HG03442 (cell line): ENCODE measurements around the gene ZNF526.
A peak's percentile ranks its signal among the peaks of the same experiment; 100 is the strongest.

Experiments
- ATAC-seq: cut with Tn5 transposase; IDR thresholded peaks from one replicate; pipeline ENCODE4 v1.9.1; 2021; ENCODE audit warnings: mild to moderate bottlenecking, moderate library complexity; ENCODE audit not compliant: unreplicated experiment

The ZNF526 gene, protein sequence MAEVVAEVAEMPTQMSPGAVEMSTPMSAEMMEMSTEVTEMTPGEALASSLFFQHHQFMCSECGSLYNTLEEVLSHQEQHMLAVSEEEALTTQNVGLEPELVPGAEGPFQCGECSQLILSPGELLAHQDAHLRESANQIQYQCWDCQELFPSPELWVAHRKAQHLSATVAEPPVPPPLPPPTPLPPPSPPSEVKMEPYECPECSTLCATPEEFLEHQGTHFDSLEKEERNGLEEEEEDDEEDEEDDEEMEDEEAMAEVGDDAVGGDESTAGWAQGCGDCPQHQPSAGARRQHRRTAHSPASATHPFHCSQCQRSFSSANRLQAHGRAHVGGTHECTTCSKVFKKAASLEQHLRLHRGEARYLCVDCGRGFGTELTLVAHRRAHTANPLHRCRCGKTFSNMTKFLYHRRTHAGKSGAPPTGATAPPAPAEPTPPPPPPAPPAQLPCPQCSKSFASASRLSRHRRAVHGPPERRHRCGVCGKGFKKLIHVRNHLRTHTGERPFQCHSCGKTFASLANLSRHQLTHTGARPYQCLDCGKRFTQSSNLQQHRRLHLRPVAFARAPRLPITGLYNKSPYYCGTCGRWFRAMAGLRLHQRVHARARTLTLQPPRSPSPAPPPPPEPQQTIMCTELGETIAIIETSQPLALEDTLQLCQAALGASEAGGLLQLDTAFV

DNA sequence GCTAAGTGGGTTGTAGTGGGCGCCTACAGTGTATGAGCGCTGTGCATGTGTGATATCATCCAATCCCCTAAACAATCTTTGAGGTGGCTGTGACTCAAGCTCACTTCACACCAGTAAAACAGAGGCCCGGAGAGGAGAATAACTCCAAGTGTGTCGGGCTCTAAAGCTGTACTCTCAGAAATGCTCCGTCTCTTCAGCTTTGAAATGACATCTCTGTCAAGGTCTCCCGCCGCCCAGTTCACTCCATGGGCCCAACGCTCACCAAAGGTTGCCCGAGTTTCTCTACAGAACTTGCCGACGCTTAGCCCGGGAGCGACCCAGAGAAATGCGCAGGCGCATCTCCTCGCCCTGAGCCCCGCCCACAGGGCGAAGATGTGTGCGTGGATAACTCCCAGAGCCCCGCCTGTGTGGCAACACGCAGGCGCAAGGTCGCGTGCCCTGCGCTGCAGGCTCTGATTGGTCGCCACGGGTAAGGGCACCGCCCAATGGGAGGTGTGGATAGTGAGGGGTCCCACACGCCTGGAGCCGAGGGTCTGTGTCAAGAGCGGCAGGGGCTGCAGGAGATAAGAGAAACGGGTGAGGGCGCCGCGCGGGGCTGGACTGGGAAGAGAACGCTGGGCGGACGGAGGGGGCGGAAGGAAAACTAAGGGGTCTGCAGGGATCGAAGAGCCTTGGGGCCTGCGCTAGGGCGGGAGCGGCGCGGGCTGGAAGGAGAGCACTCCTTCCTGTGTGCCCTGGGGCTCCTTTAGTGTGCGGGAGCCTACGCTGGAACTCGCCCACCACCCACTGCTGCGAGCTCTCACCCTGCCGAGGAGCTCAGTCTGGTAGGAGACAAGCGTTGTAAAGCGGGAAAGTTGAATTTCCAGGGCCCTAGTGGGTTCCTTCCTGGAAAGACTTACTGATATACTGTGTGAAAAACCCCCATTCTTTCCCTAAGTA, at the start of gene ZNF526:
Gene ZNF526 (plus strand): TSS at position 501 of the 939 bp plus-strand sequence. CDS start 4,092 bp downstream, outside the sequence.
- ATAC-seq = peak; percentile 67

GRCh38 chr19:42170715-42171114, 49.4 kb upstream of the ZNF526 start:
- no peak for ATAC-seq

GRCh38 chr19:42172261-42172660, 47.9 kb upstream of the ZNF526 start:
- ATAC-seq = no peak

DNA sequence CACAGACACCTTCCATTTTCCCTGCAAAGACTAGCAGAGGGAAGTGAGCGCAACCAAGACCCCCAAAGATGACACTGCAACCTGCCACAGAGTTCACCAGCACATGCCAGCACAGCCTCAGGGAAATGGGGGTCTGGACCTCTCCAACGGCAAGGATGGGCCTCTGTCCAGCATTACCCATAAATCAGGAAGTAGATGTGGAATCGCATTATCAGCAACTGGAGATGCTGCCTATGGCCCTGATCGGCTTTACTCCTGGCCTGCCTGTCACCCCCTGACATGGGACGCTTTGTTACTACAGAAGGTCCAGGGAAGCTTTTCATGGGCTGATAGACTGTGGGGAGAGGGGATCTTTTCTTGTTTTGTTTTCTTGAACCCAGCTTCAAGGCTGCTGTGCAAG, 46.4 kb upstream of the ZNF526 start:
- no peak for ATAC-seq

GRCh38 chr19:42174188-42174587, 45.9 kb upstream of the ZNF526 start:
- no peak for ATAC-seq

DNA sequence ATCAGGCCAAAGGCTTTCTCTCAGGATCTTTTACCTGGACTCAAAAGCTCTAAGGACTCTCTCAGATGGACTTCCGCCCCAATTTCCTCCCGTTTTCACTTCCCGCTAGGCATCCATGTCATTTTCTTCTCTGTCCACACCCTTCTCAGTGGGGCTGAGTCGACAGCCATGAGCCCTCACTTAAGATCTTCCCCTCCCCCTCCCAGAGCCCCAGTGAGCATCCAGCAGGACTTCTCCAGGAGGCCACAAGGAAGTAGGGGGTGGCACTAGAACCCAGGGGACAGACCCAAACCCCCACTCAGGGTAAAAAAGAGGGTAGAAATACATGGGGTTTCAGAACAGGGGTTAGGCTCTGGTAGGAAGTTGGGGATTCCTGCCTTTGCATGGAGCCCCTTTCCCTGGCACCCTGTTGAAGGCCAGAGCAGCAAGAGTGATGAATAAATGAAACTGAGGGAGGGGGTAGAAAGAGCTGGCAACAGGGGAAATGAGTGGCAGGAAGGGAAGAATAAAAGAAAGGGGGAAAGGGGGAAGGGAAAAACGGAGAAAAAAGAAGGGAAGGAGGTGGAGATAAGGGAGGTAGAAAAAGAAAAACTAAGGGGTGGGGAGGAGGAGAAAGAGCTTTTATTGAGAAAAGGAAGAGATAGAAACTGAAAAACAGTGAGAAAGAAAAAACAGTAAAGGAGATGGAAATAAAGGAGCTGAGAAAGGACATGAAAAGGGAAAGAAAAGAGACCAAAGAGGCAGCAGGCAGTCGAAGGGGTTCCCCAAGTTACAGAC, 45.0 kb upstream of the ZNF526 start:
- no peak for ATAC-seq

GRCh38 chr19:42175952-42176648, 44.0 kb upstream of the ZNF526 start:
- ATAC-seq = no peak

- ATAC-seq = no peak
Measured at GRCh38 chr19:42176649-42176989, 43.5 kb upstream of the ZNF526 start.

DNA sequence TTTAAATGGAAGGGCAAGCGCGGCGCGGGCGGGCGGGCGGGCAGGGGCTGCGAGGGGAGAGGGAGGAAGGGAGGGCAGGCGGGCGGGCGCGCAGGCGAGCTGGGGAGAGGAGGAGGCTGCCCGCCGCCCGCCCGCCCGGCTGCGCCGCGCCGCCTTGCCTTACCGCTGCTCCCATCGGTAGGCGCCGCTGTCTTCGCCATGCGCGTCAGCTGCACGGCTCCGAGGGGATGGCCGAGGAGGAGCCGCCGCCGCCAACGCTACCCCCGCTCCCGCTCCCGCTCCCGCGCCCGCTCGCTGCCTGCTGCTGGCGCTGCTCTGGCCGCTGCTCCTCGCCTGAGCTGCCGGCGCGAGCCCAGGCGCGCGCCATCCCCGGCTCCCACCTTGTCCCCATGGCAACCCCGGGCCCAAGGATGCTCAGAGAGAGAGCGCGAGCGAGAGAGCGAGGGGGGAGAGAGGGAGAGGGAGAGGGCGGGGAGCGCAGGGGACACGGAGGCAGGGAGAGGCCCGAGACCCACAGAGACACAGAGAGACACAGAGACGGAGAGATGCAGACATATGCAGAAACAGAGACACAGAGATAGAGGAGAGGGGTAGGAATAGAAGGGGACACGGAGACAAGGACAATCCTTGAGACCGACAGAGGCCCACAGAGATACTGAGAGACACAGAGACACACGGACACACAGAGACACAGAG, 43.0 kb upstream of the ZNF526 start:
- no peak for ATAC-seq

- no peak for ATAC-seq
Measured at GRCh38 chr19:42177686-42178019, 42.5 kb upstream of the ZNF526 start.

DNA sequence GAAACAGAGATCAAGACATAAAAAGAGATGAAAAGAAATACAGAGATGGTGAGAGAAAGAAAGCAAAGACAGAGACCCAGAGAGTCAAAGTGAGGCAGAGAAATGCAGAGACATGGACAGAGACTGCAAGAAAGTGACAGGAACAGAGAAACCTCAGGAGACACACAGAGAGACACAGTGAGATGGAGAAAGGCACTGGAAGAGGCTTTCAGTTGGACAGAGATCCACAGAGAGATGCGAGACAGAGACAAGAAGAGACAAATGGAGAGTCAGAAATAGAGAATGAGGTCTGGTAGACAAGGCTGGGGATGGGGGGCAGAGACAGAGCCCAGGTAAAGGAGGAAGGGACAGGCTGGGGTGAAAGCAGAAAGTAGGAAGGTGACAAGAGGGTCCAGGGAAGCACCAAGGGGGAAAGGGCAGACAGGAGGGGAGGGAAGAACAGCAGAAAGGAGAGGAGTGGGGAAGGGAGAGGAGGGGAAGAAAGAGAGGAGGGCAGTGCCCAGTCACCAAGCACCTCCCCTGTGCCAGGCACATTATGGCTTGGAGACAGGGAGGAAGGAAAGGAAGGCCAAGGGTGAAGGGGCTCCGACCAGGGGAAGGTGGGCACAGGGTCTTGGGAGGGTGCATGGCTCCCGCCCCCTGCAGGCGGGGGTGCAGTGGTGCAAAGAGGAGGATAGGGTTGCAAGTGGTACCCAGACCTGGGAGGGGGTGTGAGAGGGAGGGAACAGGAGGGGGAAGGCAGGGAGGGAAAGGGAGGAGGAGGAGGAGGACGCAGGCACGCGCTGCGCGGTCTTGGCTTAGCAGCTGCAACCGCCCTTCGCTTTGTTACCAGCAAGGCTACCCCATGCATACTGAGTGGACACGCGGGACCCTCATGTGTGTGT, 41.1 kb upstream of the ZNF526 start:
- no peak for ATAC-seq

DNA sequence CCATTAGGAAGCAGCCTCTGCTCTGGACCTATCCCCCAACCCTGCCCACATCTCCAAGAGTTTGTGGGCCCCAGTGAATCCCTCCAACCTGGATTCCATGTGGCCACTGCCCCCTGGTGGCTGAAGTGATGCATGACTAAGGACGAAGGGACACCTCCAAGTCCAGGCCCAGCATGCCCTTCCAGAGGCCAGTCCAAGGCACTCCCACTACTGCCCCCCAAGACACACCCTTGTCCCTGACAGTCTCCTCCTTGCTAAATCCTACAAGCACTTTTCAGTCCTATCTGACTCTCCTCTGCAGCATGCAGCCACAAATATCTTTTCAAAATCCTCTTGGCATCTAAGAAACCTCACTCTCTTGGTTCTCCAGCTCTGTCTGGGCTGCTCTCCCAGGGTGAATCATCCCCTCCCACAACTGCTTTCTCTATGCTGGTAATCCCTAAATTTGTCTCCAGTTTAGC, 35.7 kb upstream of the ZNF526 start:
- no peak for ATAC-seq

DNA sequence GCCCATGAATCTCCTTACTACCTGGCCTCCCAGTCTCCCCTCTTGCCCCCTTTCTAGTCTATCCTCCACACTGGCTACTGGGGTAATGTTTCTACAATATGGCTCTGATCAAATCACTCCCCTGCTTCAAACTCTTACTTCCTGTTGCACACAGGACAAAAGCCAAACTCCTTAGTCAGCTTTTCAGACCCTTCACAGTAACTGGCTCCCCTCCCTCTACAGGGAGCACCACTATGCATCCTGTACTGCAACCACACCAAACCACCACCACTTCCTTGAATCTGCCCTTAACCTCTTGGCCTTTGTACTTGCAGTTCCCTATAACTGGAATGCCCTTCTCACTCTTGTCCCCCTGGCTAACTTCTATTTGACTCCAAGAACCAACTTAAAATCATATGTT, 34.8 kb upstream of the ZNF526 start:
- ATAC-seq = no peak

DNA sequence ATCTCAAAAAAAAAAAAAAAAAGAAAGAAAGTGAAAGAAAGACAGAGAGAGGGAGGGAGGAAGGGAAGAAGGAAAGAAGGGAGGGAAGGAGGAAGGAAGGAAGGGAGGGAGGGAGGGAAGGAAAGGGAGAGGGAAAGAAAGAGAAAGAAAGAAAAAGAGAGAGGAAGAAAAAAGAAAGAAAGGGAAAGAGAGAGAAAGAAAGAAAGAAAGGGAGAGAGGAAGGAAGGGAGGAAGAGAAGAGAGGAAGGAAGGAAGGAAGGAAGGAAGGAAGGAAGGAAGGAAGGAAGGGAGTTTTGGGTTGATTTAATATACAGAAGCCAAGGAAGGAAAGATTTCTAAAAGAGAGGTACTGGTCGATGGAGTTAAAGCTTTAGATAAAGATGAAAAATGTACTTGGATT, 31.4 kb upstream of the ZNF526 start:
- no peak for ATAC-seq

- ATAC-seq = no peak
Measured at GRCh38 chr19:42189133-42189532, 31.0 kb upstream of the ZNF526 start.

DNA sequence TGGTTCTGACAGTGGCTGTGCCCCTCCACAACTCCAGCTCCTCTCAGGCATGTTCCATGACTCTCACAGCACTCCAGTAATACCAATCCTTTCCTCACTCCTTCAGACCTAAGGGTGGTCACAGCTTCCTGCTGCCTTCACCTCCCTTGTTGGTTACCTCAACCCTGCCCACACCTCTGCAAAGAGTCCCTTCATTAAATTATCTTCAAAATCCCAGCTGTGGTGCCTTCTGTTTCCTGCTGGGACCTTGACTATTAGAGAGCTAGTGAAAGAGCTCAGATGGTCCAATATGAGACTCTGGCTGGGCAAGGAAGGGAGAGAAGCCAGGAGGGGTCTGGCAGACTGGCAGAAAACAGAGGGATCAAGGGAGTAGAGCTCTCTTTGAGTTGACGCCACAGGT, 28.8 kb upstream of the ZNF526 start:
- no peak for ATAC-seq

GRCh38 chr19:42191855-42192254, 28.3 kb upstream of the ZNF526 start:
- no peak for ATAC-seq

DNA sequence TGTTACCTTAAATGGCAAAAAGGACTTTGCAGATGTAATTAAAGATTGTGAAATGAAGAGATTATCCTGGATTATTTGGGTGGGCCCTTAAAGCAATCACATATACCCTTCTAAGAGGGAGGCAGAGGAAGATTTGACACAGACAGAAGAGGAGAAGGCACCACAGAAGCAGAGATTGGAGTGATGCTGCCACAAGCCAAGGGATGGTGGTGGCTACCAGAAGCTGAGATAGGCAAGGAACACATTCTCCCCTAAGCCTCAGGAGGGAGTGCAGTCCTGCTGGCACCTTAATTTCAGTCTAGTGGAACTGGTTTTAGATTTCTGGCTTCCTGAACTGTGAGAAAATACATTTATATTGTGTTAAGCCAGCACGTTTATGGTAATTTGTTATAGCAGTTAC, 26.8 kb upstream of the ZNF526 start:
- no peak for ATAC-seq

- ATAC-seq = no peak
Measured at GRCh38 chr19:42193706-42194105, 26.4 kb upstream of the ZNF526 start.
